Mesodermal cell (in vitro differentiated cells): ENCODE results near the gene SOX5.
"Not testable (repeated sequence)": the region's sequence is repeated elsewhere in the genome, so short reads cannot be mapped to it uniquely, and the experiment has no call there.

Source experiments
- H3K27ac ChIP-seq: 2 replicates; pipeline ENCODE4 v1.7.0; 2013; ENCODE audit warnings: mild to moderate bottlenecking, low read depth, low read length, moderate library complexity; ENCODE audit not compliant: severe bottlenecking
- H3K36me3 ChIP-seq: 2 replicates; pipeline ENCODE4 v1.7.1; 2013; ENCODE audit warnings: mild to moderate bottlenecking, low read length, moderate library complexity; ENCODE audit not compliant: control insufficient read depth, insufficient read depth
- H3K4me1 ChIP-seq: one replicate; pipeline ENCODE4 v1.7.1; 2013; ENCODE audit warnings: mild to moderate bottlenecking, low read length; ENCODE audit not compliant: insufficient read depth, control insufficient read depth, poor library complexity, severe bottlenecking
- H3K4me3 ChIP-seq: 2 replicates; pipeline ENCODE4 v1.7.0; 2013; ENCODE audit warnings: low read length, control low read depth, mild to moderate bottlenecking; ENCODE audit not compliant: insufficient read depth, poor library complexity, severe bottlenecking; ENCODE audit errors: extremely low read depth
- H3K9me3 ChIP-seq: 2 replicates; pipeline ENCODE4 v1.7.1; 2013; ENCODE audit warnings: mild to moderate bottlenecking, low read length, moderate library complexity; ENCODE audit not compliant: control insufficient read depth
- WGBS, 2 experiments: methylation state at CpG; one replicate each; pipeline ENCODE4 v1.1.5; 2013; ENCODE audit warnings: missing lambda C conversion rate in 2 of 2; ENCODE audit not compliant: insufficient coverage in 2 of 2; 5-methylcytosine and 5-hydroxymethylcytosine counted together

The SOX5 gene

GRCh38 chr12:23847857-23848256, 101.6 kb downstream of the SOX5 start:
- H3K36me3 ChIP-seq, result peaks cover 7% of the 10 kb centered on the region
- no peaks in the 10 kb centered on the region for H3K9me3 ChIP-seq
- WGBS, 2 experiments, result 100% methylated on average over 1 of the region's 3 CpGs; no CpG with 5 or more reads in 1 of the 2 experiments
- no peak overlapping the region for H3K27ac ChIP-seq
- H3K4me1 ChIP-seq, result no peaks in the 10 kb centered on the region
- H3K4me3 ChIP-seq, result no peak overlapping the region

- H3K4me3 ChIP-seq, result no peak overlapping the region
- H3K4me1 ChIP-seq, result no peaks in the 10 kb centered on the region
- no peaks in the 10 kb centered on the region for H3K9me3 ChIP-seq
- no peak overlapping the region for H3K27ac ChIP-seq
- H3K36me3 ChIP-seq, result peaks cover 9% of the 10 kb centered on the region
- WGBS, 2 experiments, result 100% methylated on average over 1 to 3 of the region's 4 CpGs
These were observed 105.5 kb downstream of the SOX5 start for GRCh38 chr12:23843958-23844357.

GRCh38 chr12:23834076-23834475, 115.4 kb downstream of the SOX5 start:
- no peaks in the 10 kb centered on the region for H3K9me3 ChIP-seq
- H3K4me3 ChIP-seq, result no peak overlapping the region
- H3K4me1 ChIP-seq, result no peaks in the 10 kb centered on the region
- WGBS, 2 experiments, result 90 to 100% methylated on average over 3 to 5 of the region's 7 CpGs
- H3K36me3 ChIP-seq, result no peaks in the 10 kb centered on the region
- no peak overlapping the region for H3K27ac ChIP-seq

GRCh38 chr12:23831739-23832138, 117.7 kb downstream of the SOX5 start:
- no CpG with 5 or more reads among the region's 3 CpGs for WGBS, 2 experiments

GRCh38 chr12:23830210-23830609, 119.3 kb downstream of the SOX5 start:
- Histone ChIP-seq H3K9me3 (no peaks in the 10 kb centered on the region), H3K27ac (no peak overlapping the region), H3K36me3 (no peaks in the 10 kb centered on the region), H3K4me1 (no peaks in the 10 kb centered on the region), H3K4me3 (no peak overlapping the region)
- 100% methylated on average over 1 of the region's 2 CpGs; no CpG with 5 or more reads in 1 of the 2 experiments for WGBS, 2 experiments

More at GRCh38 chr12:23831739-23832138, 117.7 kb downstream of the SOX5 start:
- Histone ChIP-seq H3K36me3 (no peaks in the 10 kb centered on the region), H3K27ac (no peak overlapping the region), H3K4me1 (no peaks in the 10 kb centered on the region), H3K4me3 (no peak overlapping the region), H3K9me3 (no peaks in the 10 kb centered on the region)

- 83 to 100% methylated on average over 1 to 2 of the region's 2 CpGs for WGBS, 2 experiments
- no peaks in the 10 kb centered on the region for H3K9me3 ChIP-seq
- H3K4me3 ChIP-seq, result no peak overlapping the region
- H3K36me3 ChIP-seq, result peaks cover 13% of the 10 kb centered on the region
- no peaks in the 10 kb centered on the region for H3K4me1 ChIP-seq
- no peak overlapping the region for H3K27ac ChIP-seq
These were observed 122.1 kb downstream of the SOX5 start for GRCh38 chr12:23827353-23827752.

GRCh38 chr12:23825124-23825523, 124.3 kb downstream of the SOX5 start:
- not testable (repeated sequence) for H3K4me1 ChIP-seq, H3K9me3 ChIP-seq, H3K27ac ChIP-seq, H3K4me3 ChIP-seq
- WGBS, 2 experiments, result 91 to 97% methylated on average over 6 of the region's 11 CpGs
- peaks cover 13% of the 10 kb centered on the region for H3K36me3 ChIP-seq

GRCh38 chr12:23824358-23824757, 125.1 kb downstream of the SOX5 start:
- no peaks in the 10 kb centered on the region for H3K9me3 ChIP-seq
- no peak overlapping the region for H3K27ac ChIP-seq
- peaks cover 13% of the 10 kb centered on the region for H3K36me3 ChIP-seq
- H3K4me1 ChIP-seq, result no peaks in the 10 kb centered on the region
- no peak overlapping the region for H3K4me3 ChIP-seq
- WGBS, 2 experiments, result 93 to 100% methylated on average over 3 to 4 of the region's 8 CpGs

- not testable (repeated sequence) for H3K4me3 ChIP-seq, H3K27ac ChIP-seq, H3K9me3 ChIP-seq, H3K4me1 ChIP-seq
- peaks cover 13% of the 10 kb centered on the region for H3K36me3 ChIP-seq
These were observed 126.6 kb downstream of the SOX5 start for GRCh38 chr12:23822883-23823282.

- H3K4me1 ChIP-seq, result no peaks in the 10 kb centered on the region
- H3K36me3 ChIP-seq, result no peaks in the 10 kb centered on the region
- no peak overlapping the region for H3K27ac ChIP-seq
- no peak overlapping the region for H3K4me3 ChIP-seq
- 100% methylated on average over 1 of the region's 2 CpGs; no CpG with 5 or more reads in 1 of the 2 experiments for WGBS, 2 experiments
- H3K9me3 ChIP-seq, result no peaks in the 10 kb centered on the region
These were observed 132.1 kb downstream of the SOX5 start for GRCh38 chr12:23817345-23817744.

- WGBS, 2 experiments, result 88% methylated on average over 3 of the region's 4 CpGs; no CpG with 5 or more reads in 1 of the 2 experiments
- H3K36me3 ChIP-seq, result no peaks in the 10 kb centered on the region
- H3K4me1 ChIP-seq, result no peaks in the 10 kb centered on the region
- H3K9me3 ChIP-seq, result no peaks in the 10 kb centered on the region
- H3K27ac ChIP-seq, result no peak overlapping the region
- H3K4me3 ChIP-seq, result no peak overlapping the region
These were observed 133.0 kb downstream of the SOX5 start for GRCh38 chr12:23816394-23816851.
